Measurements from ENCODE around the gene LMX1A.

The LMX1A gene

DNA sequence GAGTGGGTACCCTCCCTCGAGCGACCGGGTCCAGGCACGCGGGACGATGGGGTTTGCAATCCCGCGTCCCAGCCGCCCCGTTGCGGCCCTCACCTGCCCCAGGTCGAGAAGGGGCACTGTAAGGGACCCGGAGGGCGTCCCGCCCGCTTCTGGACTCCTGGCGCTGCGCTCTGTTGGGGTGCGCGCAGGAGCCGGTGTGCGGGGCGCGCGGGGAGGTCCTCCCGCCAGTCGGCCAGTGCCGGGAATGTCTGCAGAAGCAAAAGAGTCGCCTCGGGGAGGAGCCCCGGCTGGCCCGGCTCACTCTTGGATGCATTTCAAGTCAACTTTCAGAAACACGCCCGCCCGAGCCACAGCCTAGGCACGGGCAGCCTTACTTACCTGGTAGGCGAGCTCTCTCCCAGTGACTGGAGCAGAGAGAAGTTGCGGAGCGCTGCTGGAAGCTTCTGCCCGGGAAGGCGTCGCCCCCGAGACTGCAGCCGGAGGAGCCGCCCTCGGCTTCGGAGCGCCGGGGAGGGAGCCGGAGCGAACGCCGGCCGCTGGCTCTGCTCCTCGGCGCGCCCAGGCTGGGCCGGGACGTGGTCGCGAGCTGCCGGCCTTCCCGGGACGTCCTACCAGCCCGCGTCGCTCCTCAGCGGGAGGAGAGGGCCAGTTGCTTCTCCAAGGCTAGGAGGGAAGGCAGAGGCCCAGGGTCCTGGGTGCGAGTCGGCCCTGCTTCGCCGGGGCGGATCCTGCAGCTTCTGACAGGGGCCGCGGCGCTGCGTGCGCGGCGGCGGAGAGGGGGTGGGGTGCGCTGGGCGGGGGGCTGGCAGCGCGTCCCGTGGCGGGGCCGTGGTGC, at the start of gene LMX1A:
TSS of gene LMX1A (minus strand) at position 739 of the 835 bp plus-strand sequence. CDS start 1,156 bp downstream, outside the sequence.
- no peak for DNase-seq (ENCODE audit: low read depth in 2 of 2)

DNA sequence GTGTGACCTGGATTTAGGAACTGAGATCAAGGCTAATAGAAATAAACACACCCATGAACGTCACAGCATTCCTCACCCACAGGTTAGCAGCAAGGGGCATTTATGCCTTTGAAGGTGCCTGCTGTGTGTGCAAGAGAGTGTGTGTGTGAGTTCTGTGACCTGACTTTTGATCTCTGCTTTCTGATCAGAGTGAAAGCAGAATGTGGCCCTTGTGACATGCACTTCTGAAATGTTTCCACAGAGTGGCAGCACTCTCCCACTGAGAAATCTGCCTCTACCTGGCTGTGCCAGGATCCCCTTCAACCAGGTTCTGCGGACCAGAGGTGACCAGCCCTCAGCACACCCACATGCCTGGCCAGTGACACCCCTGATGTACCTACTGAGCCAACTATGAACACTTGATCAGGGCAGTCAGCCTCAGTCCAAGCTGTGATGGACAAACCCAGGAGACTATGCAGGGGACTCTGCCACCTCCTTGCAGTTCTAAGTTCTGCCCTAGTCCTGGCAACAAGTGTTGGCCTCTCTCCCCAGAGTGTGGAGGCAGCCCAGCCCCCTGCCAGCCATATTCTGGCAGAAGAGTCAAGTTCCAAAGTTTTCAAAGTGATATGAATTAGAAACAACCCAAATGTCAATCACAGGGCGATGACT, 47.4 kb upstream of the LMX1A start:
- no peak for DNase-seq (ENCODE audit: low read depth in 2 of 2)

DNA sequence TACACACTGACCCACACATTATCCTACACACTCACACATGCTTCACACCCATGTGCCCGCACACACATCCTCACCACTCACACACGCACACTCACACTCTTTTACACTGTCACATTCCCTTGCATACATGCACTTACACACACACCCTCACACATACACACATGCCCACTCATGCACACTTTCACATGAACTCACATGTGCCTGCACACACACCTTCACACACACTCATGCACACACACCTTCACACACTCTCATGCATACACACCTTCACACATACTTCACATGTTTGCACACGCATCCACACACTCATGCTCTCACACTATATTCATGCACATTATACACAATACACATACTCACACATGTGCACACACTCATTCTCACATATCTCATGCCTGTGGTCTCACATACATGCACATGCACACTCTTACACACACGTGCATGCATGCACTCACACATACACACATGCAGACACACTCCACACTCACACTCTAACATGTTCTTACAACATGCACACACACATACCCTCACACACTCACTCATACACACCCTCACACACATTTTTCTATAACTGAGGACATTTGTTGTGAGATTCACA, 46.1 kb upstream of the LMX1A start:
- DNase-seq (ENCODE audit: low read depth in 2 of 2): no peak

DNA sequence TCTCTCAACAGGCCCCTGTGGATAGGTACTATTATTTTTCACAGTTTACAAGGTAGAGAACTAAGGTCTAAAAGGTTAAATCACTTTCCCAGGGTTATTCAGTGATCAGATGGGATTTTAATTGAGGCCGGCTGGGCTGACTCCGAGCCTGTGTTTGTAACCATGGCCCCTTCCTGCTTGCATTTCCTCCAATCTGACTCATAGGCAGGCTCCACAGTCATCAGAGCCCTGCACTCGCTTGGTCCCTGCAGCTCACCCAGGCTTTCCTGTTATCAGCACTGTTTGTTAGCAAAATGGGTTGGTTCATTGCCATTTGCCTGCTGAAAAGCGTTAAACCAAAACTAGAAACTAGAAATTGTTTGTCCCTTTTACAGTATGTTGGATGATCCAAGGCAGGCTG, 41.4 kb upstream of the LMX1A start:
- no peak for DNase-seq (ENCODE audit: low read depth in 2 of 2)

DNA sequence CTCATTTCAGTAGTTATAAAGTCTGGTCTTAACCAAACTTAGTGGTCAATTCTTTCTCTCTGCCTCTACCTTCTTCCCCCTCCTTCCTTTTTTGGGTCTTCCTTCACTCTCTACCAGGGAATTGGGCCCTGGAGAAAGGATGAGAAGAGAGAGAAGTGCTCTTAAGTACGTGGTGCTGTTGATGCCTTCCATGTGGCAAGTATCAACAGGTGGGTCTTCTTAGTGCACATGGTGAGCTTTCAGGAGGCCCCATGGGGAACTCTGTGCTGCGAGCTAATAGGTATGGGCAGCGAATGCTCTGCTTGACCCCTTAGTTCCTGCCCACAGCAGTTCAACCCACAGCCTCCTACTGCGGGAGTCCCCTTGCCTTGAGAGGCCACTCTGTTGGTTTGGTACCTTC, 39.4 kb upstream of the LMX1A start:
- no peak for DNase-seq (ENCODE audit: low read depth in 2 of 2)

DNA sequence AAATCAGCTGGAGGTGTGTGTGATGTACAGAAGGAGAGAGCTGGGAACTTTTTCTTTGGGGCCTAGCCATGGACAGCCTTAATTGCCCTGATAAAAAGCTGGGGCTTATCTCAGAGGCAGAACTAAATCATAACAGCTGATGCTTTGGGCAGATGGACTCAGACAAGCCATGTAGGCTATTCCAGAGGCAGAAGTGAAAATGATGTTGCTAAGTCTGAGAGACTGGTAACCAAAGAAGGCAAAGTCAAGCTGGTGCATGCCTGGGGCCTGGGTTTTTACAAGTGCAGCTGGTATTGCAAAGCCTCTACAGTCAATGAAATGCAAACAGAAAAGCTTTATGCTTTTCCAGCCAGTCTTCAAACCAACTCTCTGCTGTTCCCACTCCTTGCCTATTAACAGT, 39.0 kb upstream of the LMX1A start:
- no peak for DNase-seq (ENCODE audit: low read depth in 2 of 2)

DNA sequence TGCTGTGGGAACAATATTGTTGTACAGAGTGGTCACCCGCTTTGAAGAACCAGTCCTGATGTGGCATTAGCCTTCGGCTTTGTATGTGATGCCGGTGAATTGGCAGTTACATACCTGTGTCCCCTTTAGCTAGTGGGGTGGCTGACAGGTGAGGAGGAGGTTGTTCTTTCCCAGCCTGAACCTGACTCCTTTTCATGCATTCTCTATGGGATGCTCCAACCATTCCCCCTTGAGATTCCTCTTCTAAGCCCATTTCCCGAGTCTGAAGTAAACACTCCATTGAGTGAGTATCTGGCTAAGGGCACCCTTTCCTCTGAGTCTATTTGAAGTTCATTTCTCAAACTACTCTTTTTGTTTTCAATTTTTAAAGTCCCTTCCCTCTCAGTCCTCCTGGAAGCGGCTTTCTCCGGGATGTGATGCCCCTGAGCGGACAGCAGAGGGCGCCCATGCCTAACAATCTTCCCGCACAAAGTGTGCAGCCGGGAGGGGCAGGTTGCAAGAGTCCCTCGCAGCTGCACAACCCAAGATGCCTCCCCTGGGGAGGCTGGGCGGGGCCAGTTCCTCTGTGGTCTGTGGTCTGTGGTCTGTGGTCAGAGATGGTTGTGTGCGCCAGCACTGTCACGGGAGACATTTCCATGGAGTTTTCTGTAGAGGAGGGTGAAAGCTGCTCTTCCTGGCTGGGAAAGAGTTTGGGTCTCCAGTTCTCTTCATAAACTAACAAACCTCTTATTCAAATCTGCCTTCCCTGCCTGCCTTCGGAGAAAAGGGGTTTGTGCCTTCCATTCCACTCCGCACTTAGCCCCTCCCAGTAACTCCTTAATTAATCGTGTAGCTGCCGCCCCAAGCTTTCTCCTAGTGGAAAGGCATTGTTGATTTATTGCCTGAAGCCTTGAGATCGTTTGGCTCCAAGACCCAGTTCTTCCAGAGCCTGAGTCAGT, 36.4 kb upstream of the LMX1A start:
- peak; percentile 78 to 80 for DNase-seq (ENCODE audit: low read depth in 2 of 2)

DNA sequence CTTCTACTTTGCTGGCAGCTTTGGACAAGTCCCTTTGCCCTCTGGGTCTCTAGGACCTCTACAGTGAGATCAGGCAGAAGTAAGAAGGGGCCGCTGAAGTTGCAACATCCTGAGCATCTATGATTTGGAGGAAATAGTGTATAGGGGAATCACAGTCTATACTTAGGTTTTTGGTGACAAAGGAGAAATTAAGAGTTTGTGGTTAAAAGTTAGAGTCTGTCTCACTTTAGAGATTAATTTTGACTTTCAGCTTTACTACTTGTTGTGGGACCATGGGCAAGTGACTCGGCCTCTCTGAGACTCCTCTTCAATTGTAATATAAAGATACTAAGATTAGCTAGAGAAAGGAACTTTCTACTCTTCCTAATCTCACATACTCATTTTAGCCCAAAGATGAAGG, 33.1 kb upstream of the LMX1A start:
- DNase-seq (ENCODE audit: low read depth in 2 of 2): no peak

DNA sequence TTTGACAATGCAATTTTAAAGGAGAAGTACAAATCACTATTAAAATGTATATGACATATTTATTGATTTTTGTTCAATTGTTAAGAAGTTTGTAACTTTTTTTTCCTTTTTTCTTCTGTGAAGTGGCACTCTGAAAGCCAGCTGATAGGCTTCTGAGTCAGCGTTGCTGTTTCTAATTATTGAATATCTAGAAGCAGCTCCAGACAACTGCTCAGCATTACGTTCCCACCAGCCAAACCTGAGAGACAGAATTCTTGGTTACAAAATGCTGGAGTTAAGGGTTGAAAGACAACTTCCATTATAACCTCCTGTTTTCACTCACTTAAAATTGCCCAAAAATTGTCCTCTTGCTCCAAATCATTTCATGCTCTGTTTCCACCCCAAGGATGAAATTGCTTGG, 31.4 kb upstream of the LMX1A start:
- DNase-seq (ENCODE audit: low read depth in 2 of 2): no peak

DNA sequence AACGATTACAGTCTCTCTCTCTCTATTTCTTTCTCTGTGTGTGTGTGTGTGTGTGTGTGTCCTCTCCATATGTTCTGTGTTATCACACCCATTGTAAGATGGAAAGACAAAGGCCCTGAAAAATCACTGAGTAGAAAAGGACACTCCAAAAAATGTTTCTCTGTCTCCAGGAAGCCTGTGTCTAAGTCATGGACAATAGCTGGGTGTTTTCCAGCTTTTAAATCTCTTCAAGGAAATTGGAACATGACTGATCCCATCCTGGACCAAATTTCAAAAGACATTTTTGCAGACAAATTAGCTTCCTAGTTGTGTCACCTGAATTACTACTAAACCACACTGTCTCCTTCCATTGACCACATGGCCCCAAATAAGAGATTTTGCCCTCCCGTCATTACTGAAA, 31.0 kb upstream of the LMX1A start:
- DNase-seq (ENCODE audit: low read depth in 2 of 2): no peak

DNA sequence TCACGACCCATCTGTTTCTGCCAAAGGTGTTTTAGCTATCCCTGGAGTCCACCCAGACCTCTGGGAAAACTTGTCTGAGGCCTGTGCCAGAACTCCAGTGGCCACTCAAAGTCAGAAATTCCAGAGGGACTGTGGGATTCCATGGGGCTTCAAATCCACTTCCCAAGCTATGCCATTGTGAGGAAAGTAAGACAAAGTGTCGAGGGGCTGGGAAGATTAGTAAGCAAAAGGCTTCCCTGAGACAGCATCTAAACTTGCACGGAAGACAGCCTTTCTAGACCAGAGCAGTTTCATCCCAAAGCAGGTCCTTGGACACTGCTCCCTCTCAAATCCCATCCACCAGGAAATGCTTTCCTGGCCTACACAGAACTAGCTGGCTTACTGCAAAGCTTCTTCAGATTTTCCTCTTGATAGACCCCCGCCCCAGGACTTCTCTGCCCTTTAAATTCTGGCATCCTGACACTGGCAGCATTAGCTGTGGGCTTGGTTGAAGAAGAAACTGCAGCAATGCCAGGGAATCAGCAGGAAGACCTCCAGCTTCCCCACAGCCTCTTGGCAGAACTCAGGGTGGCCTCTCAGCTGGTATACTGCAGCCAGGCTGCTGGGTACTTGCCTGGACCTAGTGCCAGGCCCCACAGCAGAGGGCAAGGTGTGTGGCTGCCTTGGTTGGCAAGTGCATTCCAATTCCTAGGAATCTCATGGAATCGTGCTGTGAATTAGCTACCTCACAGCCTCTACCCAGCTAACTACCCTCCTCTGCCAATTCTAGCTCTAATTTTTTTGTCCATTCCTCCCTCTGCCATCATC, 27.3 kb upstream of the LMX1A start:
- no peak for DNase-seq (ENCODE audit: low read depth in 2 of 2)

DNA sequence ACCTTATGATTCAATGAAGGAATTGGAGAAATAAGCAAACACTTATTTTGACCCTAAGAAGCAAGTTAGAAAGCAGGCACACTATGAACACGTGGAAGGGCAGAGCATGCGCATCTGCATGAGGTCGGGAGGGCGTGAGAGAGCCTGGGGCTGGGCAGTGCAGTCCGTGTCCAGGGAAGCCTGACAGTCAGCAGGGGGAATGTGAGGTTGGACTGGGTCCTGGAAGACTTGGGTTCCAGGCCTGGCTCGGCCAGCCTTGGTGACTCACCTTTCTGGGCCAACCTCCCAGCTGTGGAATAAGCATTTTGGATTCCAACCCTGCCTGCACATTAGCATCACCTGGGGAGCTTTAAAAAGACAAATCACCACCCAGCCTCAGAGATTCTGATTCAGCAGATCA, 26.6 kb upstream of the LMX1A start:
- no peak for DNase-seq (ENCODE audit: low read depth in 2 of 2)

DNA sequence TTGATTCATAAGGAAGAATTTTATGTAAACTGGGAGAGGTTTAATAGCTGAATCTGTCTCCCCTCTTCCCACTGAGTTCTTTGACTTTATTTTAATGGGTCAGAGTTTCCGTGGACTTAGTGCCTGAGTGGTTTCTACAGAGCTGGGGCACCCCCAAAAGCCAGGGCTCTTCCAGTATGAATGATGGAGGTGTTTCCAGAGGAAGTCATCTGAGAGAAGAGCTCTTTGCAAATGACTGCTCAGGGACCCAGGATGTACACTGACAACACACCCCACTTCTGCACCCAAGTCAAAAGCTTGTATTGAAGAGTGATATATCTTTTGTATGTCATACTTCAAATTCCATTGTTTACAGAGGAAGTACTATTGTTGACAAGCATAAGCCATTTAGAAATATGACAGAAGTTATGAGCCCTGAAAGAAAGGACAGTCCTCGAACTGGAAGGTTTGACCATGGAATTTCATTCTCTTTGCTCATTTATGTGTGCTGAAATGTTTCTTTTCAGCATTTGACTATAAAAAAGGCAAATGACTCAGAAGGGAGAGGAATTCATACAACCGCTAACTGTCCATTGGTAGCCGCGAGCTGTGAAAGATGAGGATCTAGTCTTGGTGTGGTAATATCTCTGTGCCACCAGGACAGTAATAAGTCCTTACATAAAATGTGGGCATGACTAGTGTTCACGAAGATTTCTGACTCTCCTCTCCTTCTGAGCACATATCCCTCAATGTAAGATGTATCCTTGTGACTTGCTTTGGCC, 25.4 kb upstream of the LMX1A start:
- DNase-seq (ENCODE audit: low read depth in 2 of 2): no peak

DNA sequence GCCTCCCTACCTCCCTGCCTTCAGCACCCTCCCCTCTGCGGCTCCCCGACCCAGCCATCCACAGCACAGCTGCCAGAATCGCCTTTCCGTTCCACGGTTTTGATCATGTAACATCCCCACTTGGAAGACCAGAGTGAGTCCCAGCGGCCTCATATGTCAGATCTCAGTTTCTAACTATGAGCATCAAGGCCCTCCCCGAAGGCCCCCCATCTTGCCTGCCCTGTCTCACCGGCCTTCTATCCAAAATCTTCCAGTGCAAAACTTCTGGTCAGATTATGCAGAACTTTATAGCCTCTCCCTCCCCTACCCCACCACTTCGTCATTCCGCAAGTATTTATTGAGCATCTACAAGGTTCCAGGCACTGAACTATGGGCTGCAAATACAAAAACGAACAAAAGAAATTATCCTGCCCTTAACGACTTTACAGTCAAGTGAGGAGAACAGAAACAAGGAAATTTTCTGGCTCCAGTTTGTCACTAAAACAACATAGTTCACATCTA, 20.3 kb upstream of the LMX1A start:
- DNase-seq (ENCODE audit: low read depth in 2 of 2): no peak

DNA sequence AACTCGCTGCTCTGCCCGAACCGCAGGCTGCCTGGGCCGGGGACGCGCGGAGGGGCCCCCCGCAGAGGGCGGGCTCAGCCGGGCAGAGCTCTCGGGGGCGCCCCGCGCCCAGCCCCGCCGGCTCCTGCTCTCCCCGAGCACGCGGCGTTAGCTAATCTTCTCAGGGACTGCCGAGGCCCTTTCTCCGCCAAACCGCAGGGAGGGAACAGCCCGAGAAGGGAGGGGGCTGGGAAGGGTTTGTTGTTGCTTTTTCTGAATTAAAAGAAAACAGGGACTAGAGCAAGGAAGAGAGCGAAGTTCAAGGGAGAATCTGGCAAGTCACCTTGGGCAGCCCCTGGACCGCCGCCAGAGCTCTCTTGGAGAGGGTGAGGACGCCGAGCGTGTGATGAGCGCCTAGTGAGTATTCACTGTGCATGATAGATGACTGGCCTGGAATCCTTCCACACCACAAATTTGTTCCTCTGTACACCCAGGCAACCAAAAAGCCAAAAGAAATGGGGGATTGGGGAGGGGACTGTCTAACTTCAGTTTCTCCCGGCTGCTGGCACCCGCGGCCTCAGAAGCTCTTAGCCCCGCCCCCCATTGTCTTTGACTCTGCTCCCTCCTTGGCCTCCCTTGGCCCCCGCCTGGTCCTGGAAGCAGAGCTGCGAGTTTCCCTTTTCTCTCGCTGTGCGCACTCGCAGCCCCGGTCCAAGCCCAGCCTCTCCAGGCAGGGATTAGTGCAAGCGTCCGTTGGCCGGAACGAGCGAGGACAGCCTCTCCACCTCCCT, 19.7 kb upstream of the LMX1A start:
- no peak for DNase-seq (ENCODE audit: low read depth in 2 of 2)

DNA sequence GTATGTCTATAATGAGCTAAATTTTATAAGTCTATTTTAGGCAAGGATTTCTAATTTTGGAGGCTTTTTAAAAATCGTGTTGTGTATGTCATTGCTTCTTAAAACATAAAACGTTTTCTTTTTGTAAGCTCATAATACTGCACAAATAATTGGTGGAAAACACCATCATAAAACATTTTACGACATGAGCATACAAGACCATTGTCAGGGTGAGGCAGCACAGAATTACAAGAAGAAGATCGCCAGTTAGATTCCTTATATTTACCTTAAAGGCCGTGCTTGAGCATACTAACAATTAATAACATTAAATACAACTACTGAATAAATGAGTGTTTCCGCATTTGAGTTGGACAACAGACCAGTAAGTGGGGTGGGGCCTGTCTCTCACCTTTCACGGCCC, 19.1 kb upstream of the LMX1A start:
- no peak for DNase-seq (ENCODE audit: low read depth in 2 of 2)

DNA sequence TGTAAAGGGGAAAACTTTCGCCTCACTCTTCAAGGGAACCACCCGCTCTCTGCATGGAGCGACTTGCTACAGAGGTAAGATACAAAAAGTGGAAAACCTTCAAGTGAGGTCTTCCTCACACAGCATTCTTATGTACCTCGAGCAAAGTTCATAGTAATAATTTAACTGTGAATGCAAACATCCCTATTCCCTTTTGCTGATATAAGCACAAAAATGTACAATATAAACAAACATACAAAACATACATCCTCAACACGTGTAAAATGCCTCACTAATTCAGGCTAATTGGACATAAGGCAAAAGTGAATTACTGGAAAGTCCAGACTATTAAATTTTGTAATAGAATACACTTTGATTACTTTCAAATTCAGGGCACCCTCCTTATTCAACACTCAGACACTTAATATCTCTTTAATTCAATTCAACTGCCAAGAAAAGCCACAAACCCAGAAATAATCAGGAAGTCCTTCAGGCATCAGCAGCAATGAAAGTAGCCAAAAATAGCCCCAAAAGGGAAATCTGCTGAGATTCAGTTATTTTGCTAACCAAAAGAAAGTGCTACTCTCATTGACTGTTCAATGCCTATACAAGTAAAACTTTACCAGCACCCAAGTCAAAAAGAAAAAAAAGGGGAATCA, 15.2 kb upstream of the LMX1A start:
- no peak for DNase-seq (ENCODE audit: low read depth in 2 of 2)

DNA sequence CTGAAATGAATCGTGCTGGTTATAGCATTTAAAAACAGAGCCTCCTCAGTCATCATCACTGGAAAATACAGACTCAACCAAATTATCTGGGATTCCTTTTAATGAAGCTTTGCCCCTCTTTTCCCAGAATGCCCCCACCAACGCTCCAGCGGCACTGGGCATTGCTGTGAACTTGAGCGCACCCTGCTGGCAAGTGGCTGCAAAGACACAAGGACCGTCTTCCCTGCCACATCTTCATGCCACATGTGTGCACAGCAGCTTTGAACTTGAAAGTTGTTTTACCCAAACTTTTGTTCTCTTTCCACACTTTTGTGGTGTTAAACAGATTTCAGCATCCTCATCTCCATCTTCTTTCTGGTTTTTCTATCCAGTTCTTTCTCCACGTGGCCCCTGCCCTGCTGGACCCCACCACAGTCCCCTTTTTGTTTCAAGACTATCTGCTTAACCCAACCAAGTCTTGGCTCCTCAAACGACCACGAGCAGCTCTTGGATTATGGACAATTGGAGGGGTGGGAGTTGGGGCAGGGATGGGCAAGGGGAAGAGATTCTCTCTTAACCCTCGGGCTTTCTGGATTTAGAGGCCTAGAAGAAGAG, 12.8 kb upstream of the LMX1A start:
- DNase-seq (ENCODE audit: low read depth in 2 of 2): peak in 1 of 2 donors; percentile 16

Measured in stimulated activated CD8-positive, alpha-beta memory T cell treated with anti-CD3 and anti-CD28 coated beads, Interleukin-15, amount 100 ng/mL, for 48 hours (primary cell).